Immature natural killer cell (primary cell): ENCODE results near the gene LRP2BP. TPM values are rescaled to one million over a fixed set of nuclear protein-coding genes. Genes with fewer than 3 reads are reported as not detected.

ENCODE experiments used
- DNase-seq, 3 donors: peaks; one replicate each; pipeline ENCODE4 v3.0.0; 2022; ENCODE audit warnings: mixed read lengths in 1 of 3
- H3K27ac Mint-ChIP-seq, 6 donors: one replicate each; pipeline ENCODE4 v1.8.0; 2020; ENCODE audit warnings: mixed read lengths in 6 of 6, mild to moderate bottlenecking in 5 of 6, inconsistent platforms in 4 of 6, moderate library complexity in 3 of 6
- H3K27me3 Mint-ChIP-seq, 3 donors: one replicate each; pipeline ENCODE4 v1.8.0; 2020 to 2021; ENCODE audit warnings: low read depth in 3 of 3, mild to moderate bottlenecking in 3 of 3, mixed read lengths in 3 of 3, moderate library complexity in 3 of 3, inconsistent platforms in 1 of 3
- H3K36me3 Mint-ChIP-seq, 3 donors: one replicate each; pipeline ENCODE4 v1.8.0; 2020; ENCODE audit warnings: mixed read lengths in 3 of 3, inconsistent platforms in 2 of 3, mild to moderate bottlenecking in 2 of 3
- H3K4me1 Mint-ChIP-seq, 2 donors: one replicate each; pipeline ENCODE4 v1.8.0; 2020; ENCODE audit warnings: inconsistent platforms in 2 of 2, mild to moderate bottlenecking in 2 of 2, mixed read lengths in 2 of 2, moderate library complexity in 1 of 2
- H3K4me3 Mint-ChIP-seq, 5 donors: one replicate each; pipeline ENCODE4 v1.8.0; 2020; ENCODE audit warnings: mild to moderate bottlenecking in 5 of 5, mixed read lengths in 5 of 5, inconsistent platforms in 3 of 5, moderate library complexity in 3 of 5
- H3K9me3 Mint-ChIP-seq, 6 donors: one replicate each; pipeline ENCODE4 v1.8.0; 2020; ENCODE audit warnings: mild to moderate bottlenecking in 6 of 6, mixed read lengths in 6 of 6, inconsistent platforms in 4 of 6, moderate library complexity in 3 of 6
- polyA plus RNA-seq, 3 donors: library from polyadenylated mRNA; unstranded; fragments of 300-500 nt; fragmentation: Illumina TruSeq; gene quantifications; one replicate each; pipeline ENCODE4 v1.2.3, GENCODE V29; 2021

LRP2BP gene
- polyA plus RNA-seq, 3 donors from 2014 or later, result 0.17 to 0.36 TPM; not detected in 1

DNA sequence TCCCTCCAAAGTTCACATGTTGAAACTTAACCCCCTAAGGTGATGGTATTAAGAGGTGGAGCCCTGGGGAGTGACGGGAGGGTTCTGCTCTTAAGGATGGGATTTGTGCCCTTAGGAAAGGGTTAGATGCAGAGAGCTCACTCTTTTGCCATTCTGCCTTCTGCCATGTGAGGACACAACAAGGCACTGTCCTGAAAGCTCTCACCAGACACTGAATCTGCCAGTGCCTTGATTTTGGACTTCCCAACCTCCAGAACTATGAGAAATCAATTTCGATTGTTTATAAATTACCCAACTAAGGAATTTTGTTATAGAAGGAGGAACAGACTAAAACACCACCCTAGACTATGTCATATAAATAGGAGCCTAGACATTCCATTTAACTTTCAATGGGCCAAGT lies 11.7 kb downstream of the LRP2BP start:
- H3K36me3 Mint-ChIP-seq, result peaks cover 0 to 12% (median 8%) of the 10 kb centered on the region in 3 donors
- DNase-seq, result no peak
- no peak overlapping the region for H3K4me3 Mint-ChIP-seq
- H3K27me3 Mint-ChIP-seq, result peaks cover 5 to 13% (median 13%) of the 10 kb centered on the region in 3 donors
- peaks cover 9 to 13% of the 10 kb centered on the region in 2 donors for H3K4me1 Mint-ChIP-seq
- H3K9me3 Mint-ChIP-seq, result peaks cover 0 to 4% (median 2%) of the 10 kb centered on the region in 6 donors
- H3K27ac Mint-ChIP-seq, result no peak overlapping the region

DNA sequence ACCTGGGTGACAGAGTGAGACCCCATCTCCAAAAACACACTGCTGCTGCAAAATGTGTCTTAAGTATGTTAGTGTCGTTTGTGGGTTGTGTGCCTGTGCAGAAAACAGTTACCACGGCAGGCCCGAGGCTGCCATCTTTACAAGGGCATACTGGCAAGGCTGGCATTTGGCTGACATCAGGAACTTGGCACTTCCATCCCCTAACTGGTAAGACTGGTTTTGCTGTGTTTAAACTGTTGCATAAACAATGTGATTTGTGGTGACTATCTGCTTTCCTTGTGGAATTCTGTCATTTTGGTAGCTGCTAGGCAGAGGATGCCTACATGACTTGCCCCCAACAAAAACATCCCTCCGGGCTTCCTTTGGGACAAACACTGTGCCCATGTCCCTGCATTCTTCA lies 12.3 kb downstream of the LRP2BP start:
- peaks cover 5 to 13% (median 13%) of the 10 kb centered on the region in 3 donors for H3K27me3 Mint-ChIP-seq
- no peak for DNase-seq
- no peak overlapping the region for H3K27ac Mint-ChIP-seq
- H3K9me3 Mint-ChIP-seq, result peaks cover 0 to 4% (median 2%) of the 10 kb centered on the region in 6 donors
- peaks cover 0 to 12% (median 8%) of the 10 kb centered on the region in 3 donors for H3K36me3 Mint-ChIP-seq
- H3K4me1 Mint-ChIP-seq, result peaks cover 9 to 13% of the 10 kb centered on the region in 2 donors
- H3K4me3 Mint-ChIP-seq, result no peak overlapping the region

DNA sequence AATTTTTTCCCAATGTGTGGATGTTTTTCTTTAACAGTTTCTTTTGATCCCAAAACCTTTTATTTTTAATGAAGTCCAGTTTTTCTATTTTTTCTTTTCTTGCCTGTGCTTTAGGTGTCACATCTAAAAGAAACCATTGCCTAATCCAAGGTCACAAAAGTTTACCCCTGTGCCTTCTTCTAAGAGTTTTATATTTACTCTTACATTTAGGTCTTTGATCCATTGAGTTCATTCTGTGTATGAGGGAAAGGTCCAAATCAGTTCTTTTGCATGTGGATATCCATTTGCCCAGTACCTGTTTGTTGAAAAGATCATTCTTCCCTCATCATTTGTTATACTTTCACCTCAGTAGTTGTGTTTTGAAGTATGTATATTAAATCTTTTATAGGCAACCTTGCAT lies 13.0 kb downstream of the LRP2BP start:
- Mint-ChIP-seq H3K27ac (no peak overlapping the region), H3K27me3 (peaks cover 3 to 13% (median 10%) of the 10 kb centered on the region in 3 donors), H3K9me3 (peaks cover 0 to 4% (median 2%) of the 10 kb centered on the region in 6 donors), H3K4me1 (peaks cover 9 to 13% of the 10 kb centered on the region in 2 donors), H3K4me3 (no peak overlapping the region), H3K36me3 (peaks cover 0 to 12% (median 8%) of the 10 kb centered on the region in 3 donors)
- no peak for DNase-seq

- H3K4me3 Mint-ChIP-seq, result no peak overlapping the region
- DNase-seq, result no peak
- H3K4me1 Mint-ChIP-seq, result peaks cover 9 to 13% of the 10 kb centered on the region in 2 donors
- peaks cover 0 to 4% (median 2%) of the 10 kb centered on the region in 6 donors for H3K9me3 Mint-ChIP-seq
- peaks cover 0 to 12% (median 8%) of the 10 kb centered on the region in 3 donors for H3K36me3 Mint-ChIP-seq
- no peak overlapping the region for H3K27ac Mint-ChIP-seq
- peaks cover 2 to 12% (median 10%) of the 10 kb centered on the region in 3 donors for H3K27me3 Mint-ChIP-seq
These were observed 14.2 kb downstream of the LRP2BP start for GRCh38 chr4:185381288-185382196.

DNA sequence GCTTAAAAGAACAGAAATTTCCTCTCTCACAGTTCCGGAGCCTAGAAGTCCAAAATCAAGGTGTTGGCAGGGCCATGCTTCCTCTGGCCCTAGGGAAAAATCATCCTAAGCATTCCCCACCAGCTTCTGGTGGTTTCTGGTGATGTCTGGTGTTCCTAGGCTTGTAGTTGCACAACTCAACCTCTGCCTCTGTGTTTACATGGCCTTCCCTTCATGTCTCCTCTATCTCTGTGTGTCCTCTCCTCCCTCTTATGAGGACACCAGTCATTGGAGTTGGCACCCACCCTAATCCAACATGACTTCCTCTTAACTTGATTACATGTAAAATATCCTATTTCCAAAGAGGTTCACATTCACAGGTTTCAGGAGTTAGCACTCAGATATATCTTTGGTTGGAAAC lies 15.4 kb downstream of the LRP2BP start:
- no peak for DNase-seq
- peaks cover 0 to 4% (median 2%) of the 10 kb centered on the region in 6 donors for H3K9me3 Mint-ChIP-seq
- H3K27ac Mint-ChIP-seq, result no peak overlapping the region
- H3K27me3 Mint-ChIP-seq, result peaks cover 2 to 9% (median 4%) of the 10 kb centered on the region in 3 donors
- H3K36me3 Mint-ChIP-seq, result peaks cover 0 to 12% (median 8%) of the 10 kb centered on the region in 3 donors
- peaks cover 9 to 12% of the 10 kb centered on the region in 2 donors for H3K4me1 Mint-ChIP-seq
- H3K4me3 Mint-ChIP-seq, result no peak overlapping the region

DNA sequence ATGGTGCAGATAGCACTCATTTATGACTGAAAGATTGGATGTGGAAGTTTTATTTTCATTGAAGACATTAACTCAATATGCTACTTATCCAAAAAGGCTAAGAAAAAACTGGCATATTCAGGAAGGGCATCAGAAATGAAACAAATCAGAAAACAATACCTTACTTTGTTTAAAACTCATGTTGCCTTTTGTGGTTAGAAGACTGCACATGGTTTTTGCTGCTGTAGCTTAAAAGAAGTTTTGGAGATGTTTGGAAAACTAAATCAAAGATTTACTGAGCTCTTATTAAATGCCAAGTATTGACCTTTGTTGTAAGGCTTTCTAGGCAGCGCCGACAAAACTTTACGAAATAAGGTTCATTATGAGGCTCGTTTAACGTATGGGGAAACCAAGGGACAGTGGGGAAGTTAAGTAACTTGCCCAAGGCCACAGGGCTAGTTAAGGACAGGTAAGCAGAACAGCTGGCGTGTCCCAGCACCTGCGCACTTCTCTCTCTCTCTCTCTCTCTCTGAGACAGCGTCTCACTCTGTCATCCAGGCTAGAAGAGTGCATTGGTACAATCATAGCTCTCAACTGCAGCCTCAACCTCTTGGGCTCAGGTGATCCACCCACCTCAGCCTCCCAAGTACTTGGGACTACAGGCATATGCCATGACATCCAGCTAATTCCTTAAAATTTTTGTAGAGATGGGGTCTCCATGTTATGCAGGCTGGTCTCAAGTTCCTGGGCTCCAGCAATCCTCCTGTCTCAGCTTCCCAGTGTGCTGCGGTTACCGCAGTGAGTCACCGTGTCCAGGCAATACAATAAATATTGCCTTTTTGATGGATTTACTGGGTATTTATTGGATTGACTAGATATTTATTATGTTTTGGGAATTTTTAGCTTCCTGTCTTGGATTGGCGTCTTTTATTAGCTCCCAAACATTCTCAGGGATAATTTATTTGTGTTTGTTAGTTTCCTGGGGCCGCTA lies 16.1 kb downstream of the LRP2BP start:
- H3K27ac Mint-ChIP-seq, result no peak overlapping the region

DNA sequence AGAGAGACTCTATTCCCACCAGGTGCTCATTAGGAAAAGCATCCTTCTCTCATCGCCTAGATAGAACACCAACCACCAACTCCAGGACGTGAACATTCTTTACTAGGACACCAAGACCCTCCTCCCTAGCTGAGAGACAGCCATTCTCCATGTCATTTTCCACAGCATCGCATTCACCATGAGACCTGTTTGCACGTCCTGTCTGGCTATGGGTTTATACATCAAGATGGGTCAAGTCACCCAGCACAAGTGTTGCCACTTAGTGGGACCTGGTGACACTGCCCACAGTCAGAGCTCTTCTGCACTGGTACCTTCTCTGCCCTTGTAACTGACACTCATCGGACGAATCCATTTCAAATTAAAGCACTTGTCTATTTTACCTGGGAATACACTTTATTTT lies 17.5 kb downstream of the LRP2BP start:
- Mint-ChIP-seq H3K27me3 (peaks cover 0 to 2% (median 0%) of the 10 kb centered on the region in 3 donors), H3K9me3 (peaks cover 0 to 4% (median 2%) of the 10 kb centered on the region in 6 donors), H3K27ac (no peak overlapping the region), H3K4me1 (no peaks in the 10 kb centered on the region), H3K4me3 (no peak overlapping the region), H3K36me3 (peaks cover 0 to 12% (median 8%) of the 10 kb centered on the region in 3 donors)
- no peak for DNase-seq

More for the DNA sequence above, 16.1 kb downstream of the LRP2BP start:
- Mint-ChIP-seq H3K27me3 (peaks cover 0 to 8% (median 2%) of the 10 kb centered on the region in 3 donors), H3K9me3 (peaks cover 0 to 4% (median 2%) of the 10 kb centered on the region in 6 donors), H3K4me1 (peaks cover 3 to 5% of the 10 kb centered on the region in 2 donors), H3K4me3 (no peak overlapping the region), H3K36me3 (peaks cover 0 to 12% (median 8%) of the 10 kb centered on the region in 3 donors)
- DNase-seq, result no peak

- Mint-ChIP-seq H3K36me3 (peaks cover 0 to 20% (median 10%) of the 10 kb centered on the region in 3 donors), H3K9me3 (no peaks in the 10 kb centered on the region), H3K27ac (no peak overlapping the region), H3K27me3 (peaks cover 0 to 2% (median 0%) of the 10 kb centered on the region in 3 donors), H3K4me3 (no peak overlapping the region), H3K4me1 (no peaks in the 10 kb centered on the region)
- DNase-seq, result no peak
These were observed 21.2 kb downstream of the LRP2BP start for GRCh38 chr4:185374573-185374972.

DNA sequence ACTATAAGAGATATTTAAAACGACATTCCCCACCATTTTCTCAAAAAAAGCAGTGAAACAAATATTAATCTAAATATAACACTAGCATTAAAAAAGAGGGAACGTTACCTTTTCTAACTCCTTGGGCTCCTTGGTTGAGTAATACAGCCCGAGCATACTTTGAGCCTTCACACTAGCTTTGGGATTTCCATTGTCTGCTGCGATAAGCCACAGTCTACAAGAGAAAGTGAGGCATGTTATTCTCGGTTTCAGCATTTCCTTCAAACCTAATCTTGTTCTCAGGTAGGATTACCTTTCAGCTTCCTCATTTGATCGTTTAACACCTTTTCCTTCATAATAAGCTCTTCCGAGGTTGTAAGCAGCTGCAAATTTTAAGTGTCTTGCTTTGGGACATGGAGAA lies 21.7 kb downstream of the LRP2BP start:
- no peak overlapping the region for H3K27ac Mint-ChIP-seq
- H3K36me3 Mint-ChIP-seq, result peaks cover 0 to 20% (median 10%) of the 10 kb centered on the region in 3 donors
- no peak overlapping the region for H3K4me3 Mint-ChIP-seq
- H3K9me3 Mint-ChIP-seq, result no peaks in the 10 kb centered on the region
- H3K4me1 Mint-ChIP-seq, result no peaks in the 10 kb centered on the region
- no peak for DNase-seq
- no peaks in the 10 kb centered on the region for H3K27me3 Mint-ChIP-seq

- H3K36me3 Mint-ChIP-seq, result peaks cover 0 to 20% (median 10%) of the 10 kb centered on the region in 3 donors
- H3K9me3 Mint-ChIP-seq, result no peaks in the 10 kb centered on the region
- H3K27ac Mint-ChIP-seq, result no peak overlapping the region
- DNase-seq, result no peak
- H3K4me1 Mint-ChIP-seq, result no peaks in the 10 kb centered on the region
- no peaks in the 10 kb centered on the region for H3K27me3 Mint-ChIP-seq
- no peak overlapping the region for H3K4me3 Mint-ChIP-seq
These were observed 24.0 kb downstream of the LRP2BP start for GRCh38 chr4:185371702-185372101.

- Mint-ChIP-seq H3K9me3 (no peaks in the 10 kb centered on the region), H3K36me3 (peaks cover 0 to 27% (median 10%) of the 10 kb centered on the region in 3 donors), H3K4me3 (no peak overlapping the region), H3K4me1 (no peaks in the 10 kb centered on the region), H3K27ac (no peak overlapping the region), H3K27me3 (no peaks in the 10 kb centered on the region)
- DNase-seq, result no peak
These were observed 25.3 kb downstream of the LRP2BP start for GRCh38 chr4:185370268-185370949.

DNA sequence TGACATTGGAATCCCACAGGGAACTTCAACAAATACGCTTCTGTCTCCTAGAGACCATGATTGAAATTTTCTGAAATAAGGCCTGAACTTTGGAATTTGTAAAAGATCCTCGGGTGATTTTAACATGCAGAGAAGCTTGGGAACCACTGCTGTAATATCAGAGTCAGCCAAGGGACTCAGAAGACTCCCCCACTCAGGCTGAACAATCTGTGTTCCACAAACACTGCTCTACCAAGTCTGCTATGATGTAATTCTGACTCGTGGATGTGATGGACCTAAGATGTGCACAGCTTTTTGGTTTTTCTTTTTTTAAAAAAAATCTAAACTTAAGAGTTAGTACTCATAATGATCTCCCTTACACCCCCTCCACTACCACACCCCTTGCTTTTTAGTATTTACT lies 26.0 kb downstream of the LRP2BP start:
- H3K36me3 Mint-ChIP-seq, result peaks cover 0 to 27% (median 10%) of the 10 kb centered on the region in 3 donors
- no peak overlapping the region for H3K4me3 Mint-ChIP-seq
- no peak overlapping the region for H3K27ac Mint-ChIP-seq
- H3K4me1 Mint-ChIP-seq, result no peaks in the 10 kb centered on the region
- DNase-seq, result no peak
- H3K27me3 Mint-ChIP-seq, result no peaks in the 10 kb centered on the region
- no peaks in the 10 kb centered on the region for H3K9me3 Mint-ChIP-seq

DNA sequence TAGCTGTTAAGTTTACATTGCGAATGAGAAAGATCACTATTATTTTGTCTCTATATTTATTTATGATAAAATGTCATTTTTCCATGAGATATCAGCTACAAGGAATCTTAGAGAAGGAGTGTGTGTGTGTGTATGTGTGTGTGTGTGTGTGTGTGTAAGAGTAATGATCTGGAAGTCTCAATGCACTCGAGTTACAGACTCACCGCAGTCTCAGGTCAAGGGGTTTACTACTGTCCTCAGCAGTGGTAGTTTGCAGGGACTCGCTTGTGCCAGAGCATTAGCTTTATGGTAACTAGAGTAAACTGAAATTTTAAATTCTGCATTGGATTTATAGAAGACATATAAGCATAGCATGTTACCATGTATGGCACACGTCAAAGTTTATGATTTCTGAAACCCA lies 30.8 kb downstream of the LRP2BP start:
- H3K4me1 Mint-ChIP-seq, result no peaks in the 10 kb centered on the region
- no peaks in the 10 kb centered on the region for H3K9me3 Mint-ChIP-seq
- H3K27me3 Mint-ChIP-seq, result no peaks in the 10 kb centered on the region
- DNase-seq, result no peak
- H3K4me3 Mint-ChIP-seq, result no peak overlapping the region
- peaks cover 4 to 16% (median 4%) of the 10 kb centered on the region in 3 donors for H3K36me3 Mint-ChIP-seq
- no peak overlapping the region for H3K27ac Mint-ChIP-seq
